Astrocyte (in vitro differentiated cells and primary cell): Measurements from ENCODE around the gene ANKRD11. TPM values are rescaled to one million over a fixed set of nuclear protein-coding genes. Genes with fewer than 3 reads are reported as not detected.

Experiments used
- DNase-seq: peaks from one replicate; pipeline ENCODE4 v3.0.0-alpha.2; 2010; ENCODE audit warnings: low read depth
- FAIRE-seq: peaks from 2 replicates; lab custom pipeline; 2011; peaks lifted over from hg19 to GRCh38; lab: Jason Lieb, UNC
- H2AFZ ChIP-seq: 2 replicates; pipeline ENCODE4 v1.6.0; 2012; ENCODE audit warnings: low read depth, low read length, inconsistent platforms
- H3K27ac ChIP-seq: 2 replicates; pipeline ENCODE4 v1.5.1; 2011; ENCODE audit warnings: low read depth, low read length, inconsistent platforms
- H3K27me3 ChIP-seq: 2 replicates; pipeline ENCODE4 v1.6.0; 2011; ENCODE audit warnings: low read length, inconsistent platforms; ENCODE audit not compliant: insufficient read depth
- H3K36me3 ChIP-seq: 2 replicates; pipeline ENCODE4 v1.5.1; 2011; ENCODE audit warnings: low read length, inconsistent platforms; ENCODE audit not compliant: insufficient read depth
- H3K4me1 ChIP-seq: 2 replicates; pipeline ENCODE4 v1.5.1; 2011; ENCODE audit warnings: low read length, inconsistent platforms; ENCODE audit not compliant: insufficient read depth
- H3K4me2 ChIP-seq: 2 replicates; pipeline ENCODE4 v1.6.0; 2012; ENCODE audit warnings: low read length, inconsistent platforms
- H3K4me3 ChIP-seq: 2 replicates; pipeline ENCODE4 v1.5.1; 2011; ENCODE audit warnings: low read depth, mild to moderate bottlenecking, low read length, inconsistent platforms; ENCODE audit not compliant: insufficient read depth
- H3K79me2 ChIP-seq: 2 replicates; pipeline ENCODE4 v1.6.0; 2012; ENCODE audit warnings: mild to moderate bottlenecking, low read length, inconsistent platforms; ENCODE audit not compliant: insufficient read depth
- H3K9ac ChIP-seq: 2 replicates; pipeline ENCODE4 v1.6.0; 2012; ENCODE audit warnings: mild to moderate bottlenecking, low read length, inconsistent platforms
- H3K9me3 ChIP-seq: 2 replicates; pipeline ENCODE4 v1.5.1; 2012; ENCODE audit warnings: low read depth, mild to moderate bottlenecking, low read length, inconsistent platforms; ENCODE audit not compliant: insufficient read depth
- H4K20me1 ChIP-seq: 2 replicates; pipeline ENCODE4 v1.6.0; 2012; ENCODE audit warnings: low read length, inconsistent platforms; ENCODE audit not compliant: insufficient read depth
- H3K27ac Mint-ChIP-seq: one replicate; pipeline ENCODE4 v1.8.0; 2021; ENCODE audit warnings: mild to moderate bottlenecking, mixed read lengths; ENCODE audit not compliant: unreplicated experiment
- H3K27me3 Mint-ChIP-seq: one replicate; pipeline ENCODE4 v1.8.0; 2021; ENCODE audit warnings: low read depth, mixed read lengths; ENCODE audit not compliant: unreplicated experiment
- H3K36me3 Mint-ChIP-seq: one replicate; pipeline ENCODE4 v1.8.0; 2021; ENCODE audit warnings: low read depth, mixed read lengths; ENCODE audit not compliant: unreplicated experiment
- H3K4me1 Mint-ChIP-seq: one replicate; pipeline ENCODE4 v1.8.0; 2021; ENCODE audit warnings: low read depth, mixed read lengths; ENCODE audit not compliant: unreplicated experiment
- H3K4me3 Mint-ChIP-seq: one replicate; pipeline ENCODE4 v1.8.0; 2021; ENCODE audit warnings: mild to moderate bottlenecking, moderate library complexity, mixed read lengths; ENCODE audit not compliant: unreplicated experiment
- H3K9me3 Mint-ChIP-seq: one replicate; pipeline ENCODE4 v1.8.0; 2021; ENCODE audit warnings: mild to moderate bottlenecking, mixed read lengths; ENCODE audit not compliant: unreplicated experiment
- CTCF ChIP-seq: IDR thresholded peaks from 2 replicates; pipeline ENCODE4 v1.5.1; 2011; ENCODE audit warnings: low read depth, mild to moderate bottlenecking, inconsistent platforms, low read length, moderate library complexity; ENCODE audit not compliant: insufficient read depth
- EZH2 ChIP-seq: IDR thresholded peaks from 2 replicates; pipeline ENCODE4 v1.6.1; 2012; ENCODE audit warnings: mild to moderate bottlenecking, low read length, inconsistent platforms; ENCODE audit not compliant: insufficient read depth
- total RNA-seq: library from RNA; stranded (reverse); gene quantifications from 2 replicates; pipeline ENCODE4 v1.2.1, GENCODE V29; 2021

Gene ANKRD11
- total RNA-seq, 1 donor from 2014 or later = 213 TPM

- H3K4me3 Mint-ChIP-seq = no peak overlapping the region
- FAIRE-seq = no peak
- peaks cover 45% of the 10 kb centered on the region for H3K4me1 Mint-ChIP-seq
Measured at GRCh38 chr16:89453501-89454321, 36.6 kb downstream of the ANKRD11 start.

GRCh38 chr16:89452925-89453324 lies 37.4 kb downstream of the ANKRD11 start:
- Mint-ChIP-seq H3K27ac (no peak overlapping the region), H3K27me3 (no peaks in the 10 kb centered on the region), H3K9me3 (no peaks in the 10 kb centered on the region), H3K4me1 (peaks cover 48% of the 10 kb centered on the region), H3K36me3 (peaks cover 17% of the 10 kb centered on the region), H3K4me3 (no peak overlapping the region)
- DNase-seq = no peak
- Histone ChIP-seq H3K36me3 (no peaks in the 10 kb centered on the region), H4K20me1 (peaks cover 93% of the 10 kb centered on the region), H3K27ac (no peak overlapping the region), H3K4me2 (no peak overlapping the region), H3K27me3 (no peaks in the 10 kb centered on the region), H3K9me3 (no peaks in the 10 kb centered on the region), H3K9ac (no peak overlapping the region), H2AFZ (no peak overlapping the region), H3K4me3 (no peak overlapping the region), H3K79me2 (peaks cover 95% of the 10 kb centered on the region), H3K4me1 (peaks cover 14% of the 10 kb centered on the region)
- no peak for FAIRE-seq
- no peak for TF ChIP-seq EZH2
- TF ChIP-seq CTCF = no peak

More at GRCh38 chr16:89453501-89454321, 36.6 kb downstream of the ANKRD11 start:
- Histone ChIP-seq H3K4me2 (no peak overlapping the region), H3K4me3 (no peak overlapping the region), H3K27me3 (no peaks in the 10 kb centered on the region), H3K36me3 (no peaks in the 10 kb centered on the region), H3K9ac (no peak overlapping the region), H3K9me3 (no peaks in the 10 kb centered on the region), H3K79me2 (peaks cover 94% of the 10 kb centered on the region), H3K4me1 (peaks cover 18% of the 10 kb centered on the region), H4K20me1 (peaks cover 90% of the 10 kb centered on the region), H3K27ac (no peak overlapping the region), H2AFZ (no peak overlapping the region)
- peak overlapping the region; percentile 20 for H3K27ac Mint-ChIP-seq
- TF ChIP-seq EZH2 = no peak
- TF ChIP-seq CTCF = no peak
- H3K36me3 Mint-ChIP-seq = peaks cover 20% of the 10 kb centered on the region
- H3K27me3 Mint-ChIP-seq = no peaks in the 10 kb centered on the region
- no peaks in the 10 kb centered on the region for H3K9me3 Mint-ChIP-seq
- peak; percentile 33 for DNase-seq

GRCh38 chr16:89452241-89452640 lies 38.1 kb downstream of the ANKRD11 start:
- H4K20me1 ChIP-seq = peaks cover 93% of the 10 kb centered on the region
- H3K4me3 Mint-ChIP-seq = no peak overlapping the region

More at GRCh38 chr16:89452241-89452640, 38.1 kb downstream of the ANKRD11 start:
- no peak overlapping the region for H3K27ac ChIP-seq
- no peak overlapping the region for H3K4me3 ChIP-seq
- H3K4me1 ChIP-seq = peaks cover 14% of the 10 kb centered on the region
- H3K36me3 ChIP-seq = no peaks in the 10 kb centered on the region
- Mint-ChIP-seq H3K4me1 (peaks cover 47% of the 10 kb centered on the region), H3K27ac (no peak overlapping the region), H3K27me3 (no peaks in the 10 kb centered on the region), H3K36me3 (peaks cover 12% of the 10 kb centered on the region), H3K9me3 (peaks cover under 1% of the 10 kb centered on the region)
- TF ChIP-seq CTCF (no peak), EZH2 (no peak)
- no peaks in the 10 kb centered on the region for H3K9me3 ChIP-seq
- no peak overlapping the region for H3K9ac ChIP-seq
- H3K79me2 ChIP-seq = peaks cover 95% of the 10 kb centered on the region
- FAIRE-seq (no peak), DNase-seq (no peak)
- H3K27me3 ChIP-seq = no peaks in the 10 kb centered on the region
- H3K4me2 ChIP-seq = no peak overlapping the region
- H2AFZ ChIP-seq = no peak overlapping the region
